ENCODE data around the gene PAIP2.

PAIP2 gene

DNA sequence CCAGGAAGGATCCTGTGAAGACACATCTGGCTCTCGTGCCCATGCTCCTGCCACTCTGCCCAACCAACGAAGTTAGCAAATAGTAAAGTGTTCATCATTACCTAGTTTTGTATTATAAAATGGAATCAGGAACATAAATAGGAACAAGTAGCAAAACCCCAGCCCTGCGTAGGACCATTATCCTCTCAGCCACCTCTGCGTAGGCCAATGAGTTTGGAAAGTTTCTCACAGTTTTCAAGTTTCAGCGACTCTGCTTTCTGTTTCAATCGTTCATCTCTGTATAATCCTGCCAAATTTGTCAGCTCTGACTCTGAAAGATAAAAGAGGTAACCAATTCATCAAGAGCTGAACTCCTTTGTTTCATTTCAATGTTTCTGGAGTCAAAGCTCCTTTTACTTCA is 72.3 kb downstream of the PAIP2 start:
- DNase-seq, result no peak

DNA sequence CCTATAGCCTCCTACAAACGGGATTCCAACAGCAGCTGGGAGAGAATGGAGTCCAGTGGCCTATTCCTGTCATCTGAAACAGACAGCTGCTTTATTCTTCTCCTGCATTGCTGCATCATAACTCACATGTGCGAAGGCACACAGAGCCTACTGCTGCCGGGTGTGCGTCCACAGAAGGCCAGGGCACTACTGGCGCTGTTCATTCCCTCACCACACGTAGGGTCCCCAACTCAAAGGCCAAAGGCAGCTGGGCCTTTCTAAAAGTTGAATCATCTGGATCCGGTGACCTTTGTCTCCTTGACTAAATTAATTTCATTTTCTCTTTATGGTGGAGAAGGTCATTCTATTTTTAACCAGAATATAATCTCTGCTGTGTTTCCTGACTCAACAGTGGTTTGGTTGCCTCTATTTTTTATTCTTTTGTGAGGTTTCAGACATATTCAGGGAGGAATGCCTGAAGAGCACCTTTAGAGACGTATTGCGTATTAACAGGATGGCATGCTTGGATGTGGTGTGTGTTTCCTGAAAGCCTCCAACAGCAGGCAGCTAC is 73.0 kb downstream of the PAIP2 start:
- DNase-seq, result no peak

DNA sequence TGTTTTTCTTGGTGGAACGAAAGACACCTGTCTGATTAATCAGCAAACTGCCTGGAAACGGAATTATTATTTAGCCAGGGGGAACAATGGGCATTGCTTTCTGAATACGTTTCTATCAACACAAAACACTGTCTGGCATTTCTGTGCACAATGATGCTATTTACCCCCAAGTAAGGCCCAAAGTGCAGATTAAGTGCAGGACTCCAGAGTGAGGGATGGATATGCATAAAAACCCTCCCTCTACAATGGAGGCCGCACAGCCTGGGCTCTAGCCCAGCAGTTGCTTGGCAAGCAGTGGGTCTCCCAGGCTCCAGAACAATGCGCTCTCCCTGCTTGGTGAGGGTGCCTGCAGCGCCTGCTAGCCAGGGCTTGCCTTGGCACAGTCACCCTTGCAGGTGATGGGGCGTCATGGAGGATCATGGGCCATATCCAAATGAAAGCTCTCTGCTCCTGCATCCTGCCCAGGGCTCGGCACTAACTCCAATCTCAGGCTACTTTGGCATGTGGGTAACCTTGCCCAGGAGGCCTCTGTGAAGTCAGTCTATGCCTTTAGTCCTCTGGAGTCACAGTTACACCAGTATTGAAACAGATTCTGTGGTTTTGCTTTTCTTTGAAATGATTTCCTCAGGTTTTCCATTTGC is 73.7 kb downstream of the PAIP2 start:
- no peak for DNase-seq

- no peak for DNase-seq
These were observed 74.2 kb downstream of the PAIP2 start for GRCh38 chr5:139415869-139416268.

DNA sequence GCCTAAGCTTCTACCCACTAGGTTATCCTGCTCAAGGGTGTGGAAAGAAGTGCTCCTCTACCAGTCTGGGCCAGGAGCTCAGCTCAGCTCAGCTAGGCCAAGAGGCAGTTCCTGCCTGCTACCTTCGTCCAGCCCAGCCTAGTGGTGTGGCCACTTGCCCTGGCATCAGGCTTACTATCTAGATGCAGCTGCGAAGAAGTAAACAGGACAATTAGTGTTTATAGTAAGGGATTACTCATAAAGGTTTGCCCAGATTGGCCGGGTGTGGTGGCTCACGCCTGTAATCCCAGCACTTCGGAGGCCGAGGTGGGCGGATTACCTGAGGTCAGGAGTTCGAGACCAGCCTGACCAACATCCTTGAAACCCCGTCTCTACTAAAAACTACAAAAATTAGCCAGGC is 75.0 kb downstream of the PAIP2 start:
- DNase-seq, result no peak

DNA sequence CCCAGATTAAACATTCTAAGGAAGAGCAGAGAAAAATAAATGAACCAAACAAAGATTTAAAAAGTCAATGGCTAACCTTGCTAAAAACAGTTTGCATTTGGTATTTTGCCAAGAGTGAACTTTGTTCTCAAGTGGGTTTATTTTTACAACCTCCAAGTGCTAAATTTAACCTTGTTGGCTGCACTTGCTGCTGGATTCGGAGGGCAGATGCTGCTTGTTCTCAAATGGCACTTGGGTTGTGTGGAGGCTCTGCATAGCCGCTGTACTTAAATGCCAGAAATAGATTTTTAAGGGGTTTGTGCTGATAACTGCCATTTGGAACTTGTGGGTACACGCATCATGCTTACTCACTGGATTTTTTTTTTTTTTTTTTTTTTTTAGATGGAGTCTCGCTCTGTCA is 75.6 kb downstream of the PAIP2 start:
- DNase-seq, result no peak

DNA sequence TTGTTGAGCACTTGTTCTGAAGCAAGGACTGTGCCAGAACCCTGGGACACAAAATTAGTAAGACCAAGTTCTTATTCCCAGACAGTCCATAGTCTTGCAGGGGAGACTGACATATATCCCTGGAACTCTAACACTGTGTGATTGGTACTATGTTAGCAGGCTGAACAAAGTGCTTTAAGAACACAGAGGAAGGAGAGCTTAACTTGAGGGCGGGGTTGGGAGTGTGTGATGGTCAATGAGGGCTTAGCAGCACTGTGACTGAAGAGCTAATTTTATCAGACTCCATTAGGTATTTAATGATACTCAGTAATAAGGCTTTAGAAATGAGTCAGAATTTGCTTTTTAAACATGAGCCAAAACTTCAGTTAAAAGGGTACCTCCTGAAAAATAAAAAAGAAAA is 77.1 kb downstream of the PAIP2 start:
- DNase-seq, result no peak
